Measurements from ENCODE around the gene SLC6A6.

GRCh38 chr3:14434126-14434497 lies 31.7 kb downstream of the SLC6A6 start:
- no peak for TF ChIP-seq CTCF (optimal IDR thresholded peaks at IDR 0.05 in 1 of 3, IDR thresholded peaks at IDR 0.05 in 1 of 3, conservative IDR thresholded peaks at IDR 0.05 in 1 of 3; ENCODE audit: extremely low read depth in 1 of 3, insufficient read depth in 2 of 3, low read length in 3 of 3)
- TF ChIP-seq EZH2 (IDR thresholded peaks at IDR 0.05; ENCODE audit: low read length), result no peak
